NT2/D1 (cell line): Measurements from ENCODE around the gene ZNF512B.

Experiments
- YY1 ChIP-seq: IDR thresholded peaks from 2 replicates; pipeline ENCODE4 v1.6.1; 2011; ENCODE audit not compliant: insufficient read length, insufficient read depth
- ZNF274 ChIP-seq: IDR thresholded peaks from 2 replicates; pipeline ENCODE4 v1.6.1; 2011; ENCODE audit warnings: mild to moderate bottlenecking, low read depth, low read length

GRCh38 chr20:63968928-63969760 is 586 bp downstream of the ZNF512B start:
- TF ChIP-seq YY1 (no peak), ZNF274 (no peak)
